WTC11 (cell line): ENCODE results near the gene ITPR2. TPM values are rescaled to one million over a fixed set of nuclear protein-coding genes. Genes with fewer than 3 reads are reported as not detected.

ENCODE experiments used
- ELF4 ChIP-seq: sonication (generic); formaldehyde crosslinking; IDR thresholded peaks from 2 replicates; pipeline ENCODE4 v1.8.1; 2022; ENCODE audit warnings: low read depth, mild to moderate bottlenecking, moderate library complexity, missing genetic modification reagents
- EMX1 ChIP-seq: fragments of 250-450 bp; sonication (Bioruptor Pico); IDR thresholded peaks from 2 replicates; pipeline ENCODE4 v1.8.0; 2021; ENCODE audit warnings: mild to moderate bottlenecking
- FOXJ3 ChIP-seq: sonication (generic); formaldehyde crosslinking; IDR thresholded peaks from 2 replicates; pipeline ENCODE4 v1.9.0; 2021; ENCODE audit warnings: missing genetic modification reagents, mild to moderate bottlenecking, borderline replicate concordance
- GRHL2 ChIP-seq: fragments of 250-450 bp; sonication (Bioruptor Pico); IDR thresholded peaks from 2 replicates; pipeline ENCODE4 v1.8.0; 2022; ENCODE audit warnings: mild to moderate bottlenecking, moderate library complexity; ENCODE audit not compliant: insufficient replicate concordance, severe bottlenecking
- GTF2I ChIP-seq: fragments of 250-450 bp; sonication (Bioruptor Pico); conservative IDR thresholded peaks from 2 replicates; pipeline ENCODE4 v1.4.0; 2021; ENCODE audit warnings: mild to moderate bottlenecking
- HMGA2 ChIP-seq: fragments of 250-450 bp; sonication (Bioruptor Pico); IDR thresholded peaks from 2 replicates; pipeline ENCODE4 v1.4.0; 2021; ENCODE audit warnings: mild to moderate bottlenecking, moderate library complexity
- HMGXB4 ChIP-seq: sonication (generic); formaldehyde crosslinking; IDR thresholded peaks from 2 replicates; pipeline ENCODE4 v1.8.1; 2023; ENCODE audit warnings: mild to moderate bottlenecking, moderate library complexity, missing genetic modification reagents
- JAZF1 ChIP-seq: fragments of 250-450 bp; sonication (Bioruptor Pico); IDR thresholded peaks from 2 replicates; pipeline ENCODE4 v1.9.0; 2021; ENCODE audit warnings: moderate library complexity, mild to moderate bottlenecking, inconsistent platforms
- MLX ChIP-seq: sonication (generic); formaldehyde crosslinking; IDR thresholded peaks from 2 replicates; pipeline ENCODE4 v1.8.1; 2023; ENCODE audit warnings: mild to moderate bottlenecking, missing genetic modification reagents, moderate library complexity
- NFE2L1 ChIP-seq: sonication (generic); formaldehyde crosslinking; IDR thresholded peaks from 2 replicates; pipeline ENCODE4 v1.8.1; 2023; ENCODE audit warnings: missing genetic modification reagents
- OVOL2 ChIP-seq: fragments of 250-450 bp; sonication (Bioruptor Pico); IDR thresholded peaks from 2 replicates; pipeline ENCODE4 v1.9.0; 2021; ENCODE audit warnings: mild to moderate bottlenecking, borderline replicate concordance
- SP1 ChIP-seq: sonication (generic); formaldehyde crosslinking; conservative IDR thresholded peaks from 2 replicates; pipeline ENCODE4 v1.8.1; 2022; ENCODE audit warnings: missing genetic modification reagents
- ZMAT4 ChIP-seq: fragments of 250-450 bp; sonication (Bioruptor Pico); IDR thresholded peaks from 2 replicates; pipeline ENCODE4 v1.9.0; 2021; ENCODE audit warnings: mild to moderate bottlenecking
- ZNF317 ChIP-seq: sonication (generic); formaldehyde crosslinking; IDR thresholded peaks from 2 replicates; pipeline ENCODE4 v1.8.1; 2023; ENCODE audit warnings: low read depth, mild to moderate bottlenecking, moderate library complexity, missing genetic modification reagents, borderline replicate concordance
- ZNF512 ChIP-seq: sonication (generic); formaldehyde crosslinking; IDR thresholded peaks from 2 replicates; pipeline ENCODE4 v1.8.1; 2022; ENCODE audit warnings: missing genetic modification reagents, borderline replicate concordance
- ZNF671 ChIP-seq: fragments of 250-450 bp; sonication (Bioruptor Pico); IDR thresholded peaks from 2 replicates; pipeline ENCODE4 v1.8.0; 2021; ENCODE audit warnings: mild to moderate bottlenecking
- total RNA-seq: library from RNA; stranded (reverse); gene quantifications from 3 replicates; pipeline ENCODE4 v1.2.3, GENCODE V29; 2021
- TF ChIP-seq, protein P1 (sequence below): sonication (generic); formaldehyde crosslinking; IDR thresholded peaks from 2 replicates; pipeline ENCODE4 v1.8.1; 2023; ENCODE audit warnings: mild to moderate bottlenecking, missing genetic modification reagents, borderline replicate concordance
- TF ChIP-seq, protein P2 (sequence below): sonication (generic); formaldehyde crosslinking; IDR thresholded peaks from 2 replicates; pipeline ENCODE4 v1.8.0; 2022; ENCODE audit warnings: mild to moderate bottlenecking, missing genetic modification reagents

The ITPR2 gene
- total RNA-seq, 1 experiment from 2014 or later, result 50.7 TPM

DNA sequence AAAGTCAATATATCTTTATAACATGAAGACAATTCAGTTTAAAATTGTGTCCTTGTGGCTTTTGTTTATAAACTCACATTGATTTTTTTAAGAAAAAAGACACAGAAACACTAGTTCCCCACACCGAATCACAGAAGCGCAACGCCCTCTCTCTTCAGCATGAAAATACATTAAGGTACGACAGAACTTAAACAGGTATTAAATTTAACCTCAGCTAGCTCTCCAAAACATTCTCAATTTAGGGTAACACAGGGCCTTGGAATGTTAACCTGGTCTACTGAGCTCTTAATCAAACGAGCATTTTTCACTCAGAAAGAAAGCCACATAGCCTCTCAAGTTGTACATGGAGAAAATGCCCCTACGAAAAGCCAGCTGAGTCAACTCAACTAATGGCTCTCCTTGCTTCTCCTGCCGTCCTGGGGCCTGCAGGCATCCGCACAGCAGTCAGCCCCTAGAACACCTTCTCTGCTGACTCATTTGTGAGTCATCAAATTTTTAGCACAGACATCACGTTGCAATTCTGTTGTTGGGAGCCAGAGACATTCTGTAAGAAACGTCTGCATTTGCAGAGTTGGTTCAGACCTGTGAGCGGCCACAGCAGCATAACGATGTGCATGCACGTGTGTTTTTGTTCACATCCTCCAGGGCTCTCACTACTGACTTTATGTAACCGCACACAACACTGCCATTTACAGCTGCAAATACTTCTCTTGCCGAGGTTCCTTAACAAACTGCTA is 141.6 kb downstream of the ITPR2 start (continued):
- TF ChIP-seq, protein P1, sequence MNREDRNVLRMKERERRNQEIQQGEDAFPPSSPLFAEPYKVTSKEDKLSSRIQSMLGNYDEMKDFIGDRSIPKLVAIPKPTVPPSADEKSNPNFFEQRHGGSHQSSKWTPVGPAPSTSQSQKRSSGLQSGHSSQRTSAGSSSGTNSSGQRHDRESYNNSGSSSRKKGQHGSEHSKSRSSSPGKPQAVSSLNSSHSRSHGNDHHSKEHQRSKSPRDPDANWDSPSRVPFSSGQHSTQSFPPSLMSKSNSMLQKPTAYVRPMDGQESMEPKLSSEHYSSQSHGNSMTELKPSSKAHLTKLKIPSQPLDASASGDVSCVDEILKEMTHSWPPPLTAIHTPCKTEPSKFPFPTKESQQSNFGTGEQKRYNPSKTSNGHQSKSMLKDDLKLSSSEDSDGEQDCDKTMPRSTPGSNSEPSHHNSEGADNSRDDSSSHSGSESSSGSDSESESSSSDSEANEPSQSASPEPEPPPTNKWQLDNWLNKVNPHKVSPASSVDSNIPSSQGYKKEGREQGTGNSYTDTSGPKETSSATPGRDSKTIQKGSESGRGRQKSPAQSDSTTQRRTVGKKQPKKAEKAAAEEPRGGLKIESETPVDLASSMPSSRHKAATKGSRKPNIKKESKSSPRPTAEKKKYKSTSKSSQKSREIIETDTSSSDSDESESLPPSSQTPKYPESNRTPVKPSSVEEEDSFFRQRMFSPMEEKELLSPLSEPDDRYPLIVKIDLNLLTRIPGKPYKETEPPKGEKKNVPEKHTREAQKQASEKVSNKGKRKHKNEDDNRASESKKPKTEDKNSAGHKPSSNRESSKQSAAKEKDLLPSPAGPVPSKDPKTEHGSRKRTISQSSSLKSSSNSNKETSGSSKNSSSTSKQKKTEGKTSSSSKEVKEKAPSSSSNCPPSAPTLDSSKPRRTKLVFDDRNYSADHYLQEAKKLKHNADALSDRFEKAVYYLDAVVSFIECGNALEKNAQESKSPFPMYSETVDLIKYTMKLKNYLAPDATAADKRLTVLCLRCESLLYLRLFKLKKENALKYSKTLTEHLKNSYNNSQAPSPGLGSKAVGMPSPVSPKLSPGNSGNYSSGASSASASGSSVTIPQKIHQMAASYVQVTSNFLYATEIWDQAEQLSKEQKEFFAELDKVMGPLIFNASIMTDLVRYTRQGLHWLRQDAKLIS (CRISPR knock-in tag), result no peak
- TF ChIP-seq ZNF512 (CRISPR knock-in tag) (no peak), GTF2I (CRISPR knock-in tag) (no peak), FOXJ3 (CRISPR knock-in tag) (no peak), EMX1 (CRISPR knock-in tag) (no peak), ZNF671 (CRISPR knock-in tag) (no peak), MLX (CRISPR knock-in tag) (no peak), ZNF317 (CRISPR knock-in tag) (no peak), GRHL2 (CRISPR knock-in tag) (no peak), HMGXB4 (no peak), JAZF1 (CRISPR knock-in tag) (no peak), ZMAT4 (CRISPR knock-in tag) (no peak), OVOL2 (CRISPR knock-in tag) (no peak), SP1 (no peak), HMGA2 (no peak), NFE2L1 (CRISPR knock-in tag) (peak; percentile 83), ELF4 (no peak)
- TF ChIP-seq, protein P2, sequence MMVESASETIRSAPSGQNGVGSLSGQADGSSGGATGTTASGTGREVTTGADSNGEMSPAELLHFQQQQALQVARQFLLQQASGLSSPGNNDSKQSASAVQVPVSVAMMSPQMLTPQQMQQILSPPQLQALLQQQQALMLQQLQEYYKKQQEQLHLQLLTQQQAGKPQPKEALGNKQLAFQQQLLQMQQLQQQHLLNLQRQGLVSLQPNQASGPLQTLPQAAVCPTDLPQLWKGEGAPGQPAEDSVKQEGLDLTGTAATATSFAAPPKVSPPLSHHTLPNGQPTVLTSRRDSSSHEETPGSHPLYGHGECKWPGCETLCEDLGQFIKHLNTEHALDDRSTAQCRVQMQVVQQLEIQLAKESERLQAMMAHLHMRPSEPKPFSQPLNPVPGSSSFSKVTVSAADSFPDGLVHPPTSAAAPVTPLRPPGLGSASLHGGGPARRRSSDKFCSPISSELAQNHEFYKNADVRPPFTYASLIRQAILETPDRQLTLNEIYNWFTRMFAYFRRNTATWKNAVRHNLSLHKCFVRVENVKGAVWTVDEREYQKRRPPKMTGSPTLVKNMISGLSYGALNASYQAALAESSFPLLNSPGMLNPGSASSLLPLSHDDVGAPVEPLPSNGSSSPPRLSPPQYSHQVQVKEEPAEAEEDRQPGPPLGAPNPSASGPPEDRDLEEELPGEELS, result no peak; the same call in 1 of the 2 replicates
- TF ChIP-seq, all 79 proteins: peak for 3
